Measurements from ENCODE around the gene PMEPA1. TPM values are rescaled to one million over a fixed set of nuclear protein-coding genes. Genes with fewer than 3 reads are reported as not detected.
A peak's percentile ranks its signal among the peaks of the same experiment; 100 is the strongest.

PMEPA1 gene
- total RNA-seq, 4 donors from 2014 or later = 9.6 to 47.5 (median 18.9) TPM

DNA sequence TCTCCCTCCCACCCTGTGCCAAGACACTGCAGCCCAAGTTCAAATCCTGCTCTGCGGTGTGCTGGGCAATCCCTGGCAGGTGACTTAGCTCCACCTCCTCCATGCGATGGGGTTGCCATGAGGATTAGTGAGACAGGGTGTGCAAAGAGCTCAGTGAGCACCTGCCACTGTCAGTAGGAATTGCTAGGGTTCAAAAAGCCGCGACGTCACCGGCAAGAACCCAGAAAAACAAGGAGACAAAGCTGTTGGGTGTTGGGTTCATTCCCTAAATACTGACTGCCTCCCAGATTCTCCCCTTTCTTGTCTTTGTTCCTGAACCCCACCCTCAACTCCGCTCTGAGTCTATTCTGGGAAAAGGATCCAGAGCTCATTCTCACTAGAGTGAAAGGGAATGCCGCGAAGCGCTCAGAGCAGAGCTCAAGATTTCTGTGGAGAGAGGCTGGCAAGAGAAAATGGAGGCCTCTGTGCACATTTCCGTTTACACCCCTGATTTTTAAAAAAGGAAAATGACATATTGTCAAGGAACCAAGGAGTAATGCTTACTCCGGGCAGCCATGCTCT lies 13.3 kb downstream of the PMEPA1 start:
- Histone ChIP-seq H3K27ac (peak overlapping the region in 1 of 4 donors; percentile 23), H3K9me3 (no peaks in the 10 kb centered on the region), H3K4me1 (peaks cover 0 to 61% (median 3%) of the 10 kb centered on the region in 3 donors), H3K27me3 (no peaks in the 10 kb centered on the region), H3K36me3 (no peaks in the 10 kb centered on the region), H3K4me3 (no peak overlapping the region)
- no peak for ATAC-seq
- no CpG with 5 or more reads among the region's 12 CpGs for WGBS, 2 donors (ENCODE audit: low coverage in 1 of 2)
- TF ChIP-seq POLR2A (IDR thresholded peaks at IDR 0.05) (no peak), POLR2AphosphoS5 (IDR thresholded peaks at IDR 0.05) (no peak), EP300 (IDR thresholded peaks at IDR 0.05) (no peak), CTCF (IDR thresholded peaks at IDR 0.05) (no peak)

GRCh38 chr20:57695940-57696339 lies 13.9 kb downstream of the PMEPA1 start:
- no peaks in the 10 kb centered on the region for H3K9me3 ChIP-seq
- no peak for ATAC-seq
- TF ChIP-seq POLR2A (IDR thresholded peaks at IDR 0.05) = no peak
- TF ChIP-seq CTCF (IDR thresholded peaks at IDR 0.05) = no peak
- no peak for TF ChIP-seq POLR2AphosphoS5 (IDR thresholded peaks at IDR 0.05)
- TF ChIP-seq EP300 (IDR thresholded peaks at IDR 0.05) = no peak
- H3K27me3 ChIP-seq = no peaks in the 10 kb centered on the region
- H3K36me3 ChIP-seq = no peaks in the 10 kb centered on the region
- peaks cover 0 to 66% (median 3%) of the 10 kb centered on the region in 3 donors for H3K4me1 ChIP-seq
- WGBS, 2 donors (ENCODE audit: low coverage in 1 of 2) = no CpG with 5 or more reads among the region's 5 CpGs
- peak overlapping the region in 1 of 4 donors; percentile 23 for H3K27ac ChIP-seq
- no peak overlapping the region for H3K4me3 ChIP-seq

- Histone ChIP-seq H3K9me3 (no peaks in the 10 kb centered on the region), H3K27me3 (no peaks in the 10 kb centered on the region), H3K36me3 (no peaks in the 10 kb centered on the region), H3K27ac (no peak overlapping the region), H3K4me1 (peaks cover 0 to 76% (median 10%) of the 10 kb centered on the region in 3 donors), H3K4me3 (no peak overlapping the region)
- ATAC-seq = no peak
- TF ChIP-seq POLR2AphosphoS5 (IDR thresholded peaks at IDR 0.05) (no peak), EP300 (IDR thresholded peaks at IDR 0.05) (no peak), CTCF (IDR thresholded peaks at IDR 0.05) (no peak), POLR2A (IDR thresholded peaks at IDR 0.05) (no peak)
- 100% methylated on average over 1 of the region's 11 CpGs; no CpG with 5 or more reads in 1 of the 2 donors for WGBS, 2 donors (ENCODE audit: low coverage in 1 of 2)
Measured at GRCh38 chr20:57695012-57695411, 14.8 kb downstream of the PMEPA1 start.

DNA sequence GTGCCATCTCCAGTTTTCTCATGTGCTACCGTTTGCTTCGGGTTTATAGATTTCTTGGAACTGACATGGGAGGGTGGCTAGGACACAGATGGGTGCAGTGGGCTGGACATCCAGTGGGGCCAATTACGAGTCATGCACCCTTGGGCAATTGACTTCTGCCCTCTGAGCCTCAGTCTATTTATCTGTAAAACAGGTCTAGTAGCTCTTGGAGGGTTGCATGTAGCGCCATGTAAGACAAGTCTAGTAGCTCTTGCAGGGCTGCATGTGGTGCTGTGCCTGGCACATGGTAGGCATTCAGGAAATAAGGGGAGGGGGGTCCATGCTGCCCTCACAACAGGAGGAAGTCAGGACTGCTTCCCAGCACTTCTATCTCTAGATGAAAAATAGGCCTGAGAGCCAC lies 15.3 kb downstream of the PMEPA1 start:
- WGBS, 2 donors (ENCODE audit: low coverage in 1 of 2) = 71 to 82% methylated on average over 2 to 3 of the region's 4 CpGs
- H3K4me3 ChIP-seq = no peak overlapping the region
- ATAC-seq = no peak
- H3K4me1 ChIP-seq = peaks cover 0 to 79% (median 15%) of the 10 kb centered on the region in 3 donors
- no peaks in the 10 kb centered on the region for H3K36me3 ChIP-seq
- TF ChIP-seq POLR2AphosphoS5 (IDR thresholded peaks at IDR 0.05) = no peak
- no peak for TF ChIP-seq POLR2A (IDR thresholded peaks at IDR 0.05)
- no peak for TF ChIP-seq CTCF (IDR thresholded peaks at IDR 0.05)
- no peak for TF ChIP-seq EP300 (IDR thresholded peaks at IDR 0.05)
- no peak overlapping the region for H3K27ac ChIP-seq
- H3K27me3 ChIP-seq = no peaks in the 10 kb centered on the region
- H3K9me3 ChIP-seq = no peaks in the 10 kb centered on the region

- no peaks in the 10 kb centered on the region for H3K27me3 ChIP-seq
- peaks cover 0 to 79% (median 22%) of the 10 kb centered on the region in 3 donors for H3K4me1 ChIP-seq
- WGBS, 2 donors (ENCODE audit: low coverage in 1 of 2) = 55 to 83% methylated on average over 4 of the region's 7 CpGs
- no peak overlapping the region for H3K27ac ChIP-seq
- no peaks in the 10 kb centered on the region for H3K36me3 ChIP-seq
- ATAC-seq = no peak
- TF ChIP-seq POLR2A (IDR thresholded peaks at IDR 0.05) = no peak
- TF ChIP-seq CTCF (IDR thresholded peaks at IDR 0.05) = no peak
- no peaks in the 10 kb centered on the region for H3K9me3 ChIP-seq
- H3K4me3 ChIP-seq = no peak overlapping the region
Measured at GRCh38 chr20:57693670-57694329, 16.0 kb downstream of the PMEPA1 start.
